HG03103 (cell line): ENCODE measurements around the gene EGR2.
"Not testable (repeated sequence)": the region's sequence is repeated elsewhere in the genome, so short reads cannot be mapped to it uniquely, and the experiment has no call there.

Experiments used
- ATAC-seq: cut with Tn5 transposase; IDR thresholded peaks from one replicate; pipeline ENCODE4 v1.9.1; 2021; ENCODE audit warnings: low read depth; ENCODE audit not compliant: unreplicated experiment

The EGR2 gene

GRCh38 chr10:62795762-62796161 is 20.4 kb downstream of the EGR2 start:
- ATAC-seq = no peak

GRCh38 chr10:62795100-62795499 is 21.1 kb downstream of the EGR2 start:
- ATAC-seq = no peak

DNA sequence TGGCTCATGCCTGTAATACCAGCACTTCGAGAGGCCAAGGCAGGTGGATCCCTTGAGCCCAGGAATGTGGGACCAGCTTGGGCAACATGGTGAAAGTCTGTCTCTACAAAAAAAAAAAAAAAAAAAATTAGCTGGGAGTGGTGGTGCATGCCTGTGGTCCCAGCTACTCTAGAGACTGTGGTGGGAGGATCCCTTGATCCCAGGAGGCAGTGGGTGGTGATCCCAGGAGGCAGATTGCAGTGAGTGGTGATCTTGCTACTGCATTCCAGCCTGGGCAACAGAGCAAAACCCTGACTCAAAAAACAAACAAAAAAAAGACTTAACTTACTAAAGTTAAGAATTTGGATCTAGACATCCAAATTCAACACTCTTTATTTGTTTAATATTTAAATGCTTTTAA is 21.9 kb downstream of the EGR2 start:
- ATAC-seq = no peak

GRCh38 chr10:62792261-62792660 is 23.9 kb downstream of the EGR2 start:
- ATAC-seq = no peak

GRCh38 chr10:62790571-62790970 is 25.6 kb downstream of the EGR2 start:
- no peak for ATAC-seq

- no peak for ATAC-seq
Observed at GRCh38 chr10:62790019-62790555, 26.1 kb downstream of the EGR2 start.

DNA sequence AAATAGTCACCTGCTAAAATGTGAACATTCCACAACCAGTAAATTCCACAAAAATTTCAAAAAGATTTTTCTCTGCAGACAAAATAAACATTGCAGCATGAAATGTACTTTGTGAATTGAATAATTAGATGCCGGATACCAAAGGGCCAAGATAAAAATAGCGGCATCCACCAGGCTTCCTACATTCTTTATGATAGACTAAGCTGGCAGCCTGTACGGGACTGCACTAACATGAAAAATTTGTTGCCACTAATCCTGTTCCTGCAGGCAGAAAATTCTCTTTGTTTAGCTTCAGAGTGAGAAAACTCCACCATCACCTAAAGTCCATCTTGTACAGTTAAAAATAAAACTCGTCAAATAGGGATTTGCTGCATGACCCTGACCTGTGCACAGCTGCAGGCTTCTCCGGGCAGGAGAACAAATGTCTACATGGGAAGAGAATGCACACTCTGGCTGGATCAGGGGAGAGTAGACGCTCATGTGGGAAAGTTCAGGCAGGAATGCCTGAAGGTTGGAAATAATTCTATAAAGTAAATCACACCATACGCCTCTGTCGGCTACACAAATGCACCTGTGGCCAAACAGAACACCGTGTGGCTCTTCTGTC is 27.2 kb downstream of the EGR2 start:
- no peak for ATAC-seq

- ATAC-seq = not testable (repeated sequence)
Observed at GRCh38 chr10:62788285-62788684, 27.9 kb downstream of the EGR2 start.

DNA sequence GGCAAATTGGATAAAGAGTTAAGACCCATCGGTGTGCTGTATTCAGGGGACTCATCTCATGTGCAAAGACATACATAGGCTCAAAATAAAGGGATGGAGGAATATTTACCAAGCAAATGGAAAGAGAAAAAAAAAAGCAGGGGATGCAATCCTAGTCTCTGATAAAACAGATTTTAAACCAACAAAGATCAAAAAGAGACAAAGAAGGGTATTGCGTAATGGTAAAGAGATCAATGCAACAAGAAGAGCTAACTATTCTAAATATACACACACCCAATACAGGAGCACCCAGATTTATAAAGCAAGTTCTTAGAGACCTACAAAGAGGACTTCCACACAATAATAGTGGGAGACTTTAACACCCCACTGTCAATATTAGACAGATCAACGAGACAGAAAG is 31.6 kb downstream of the EGR2 start:
- not testable (repeated sequence) for ATAC-seq

DNA sequence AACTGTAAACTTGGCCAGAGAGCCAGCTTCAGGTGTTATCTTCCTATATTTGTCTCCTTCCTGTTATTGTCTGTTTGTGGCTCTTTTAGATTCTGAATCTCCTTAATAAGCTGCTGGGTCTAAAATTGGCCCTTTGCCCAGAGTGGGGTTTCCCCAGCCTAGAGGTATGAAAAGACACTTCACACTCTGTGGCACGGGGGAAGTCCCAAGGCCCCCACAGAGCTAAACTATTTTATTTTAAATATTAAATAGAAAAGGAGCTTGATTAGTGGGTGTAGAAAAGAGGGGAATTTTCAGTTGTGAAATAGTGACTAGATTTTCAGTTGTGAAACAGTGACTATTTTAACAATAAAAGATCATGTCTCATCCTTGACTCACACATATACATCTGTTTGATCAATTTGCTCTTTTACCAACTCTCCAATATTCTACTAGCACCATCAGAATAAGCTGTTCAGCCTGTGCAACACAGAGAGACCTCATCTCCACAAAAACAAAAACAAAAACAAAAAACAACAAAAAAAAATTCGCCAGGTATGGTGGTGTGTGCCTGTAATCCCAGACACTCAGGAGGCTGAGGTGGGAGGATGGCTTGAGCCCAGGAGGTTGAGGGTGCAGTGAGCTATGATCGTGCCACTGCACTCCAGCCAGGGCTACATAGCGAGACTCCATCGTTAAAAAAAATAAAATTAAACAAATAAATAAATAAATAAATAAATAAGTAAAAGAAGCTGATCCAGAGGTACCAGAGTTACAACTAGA is 36.5 kb downstream of the EGR2 start:
- peak; percentile 91 for ATAC-seq

GRCh38 chr10:62778125-62778524 is 38.0 kb downstream of the EGR2 start:
- ATAC-seq = no peak

GRCh38 chr10:62772186-62772974 is 43.8 kb downstream of the EGR2 start:
- no peak for ATAC-seq

GRCh38 chr10:62769574-62770242 is 46.5 kb downstream of the EGR2 start:
- ATAC-seq = no peak

- no peak for ATAC-seq
Observed at GRCh38 chr10:62766386-62766785, 49.8 kb downstream of the EGR2 start.

- ATAC-seq = no peak
Observed at GRCh38 chr10:62765726-62766125, 50.4 kb downstream of the EGR2 start.

GRCh38 chr10:62764011-62764410 is 52.2 kb downstream of the EGR2 start:
- no peak for ATAC-seq

DNA sequence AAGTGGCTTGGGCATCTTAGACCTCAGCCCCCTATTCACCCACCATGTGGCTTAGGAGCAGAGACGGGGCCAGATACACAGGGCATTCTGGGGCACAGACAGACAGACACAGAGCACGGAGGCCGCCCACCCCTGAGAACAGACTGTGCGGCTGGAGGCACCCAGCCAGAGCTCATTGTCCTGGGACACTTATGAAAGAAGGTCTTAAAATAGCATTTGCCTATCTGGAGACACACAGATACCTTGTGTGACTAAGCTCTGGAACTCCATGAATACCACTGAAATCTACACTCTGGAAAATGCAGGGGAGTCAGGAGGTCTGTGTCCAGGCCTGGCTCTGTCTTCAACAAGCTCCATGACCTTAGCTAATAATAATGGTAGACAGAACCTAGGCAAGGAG is 53.0 kb downstream of the EGR2 start:
- ATAC-seq = no peak
